ENCODE results near the gene ABLIM2. TPM values are rescaled to one million over a fixed set of nuclear protein-coding genes. Genes with fewer than 3 reads are reported as not detected.

ABLIM2 gene
- total and polyA plus RNA-seq, 2 donors (not counting 1 experiment from before 2014, with no cell fraction given) = 3.3 to 79.0 TPM

DNA sequence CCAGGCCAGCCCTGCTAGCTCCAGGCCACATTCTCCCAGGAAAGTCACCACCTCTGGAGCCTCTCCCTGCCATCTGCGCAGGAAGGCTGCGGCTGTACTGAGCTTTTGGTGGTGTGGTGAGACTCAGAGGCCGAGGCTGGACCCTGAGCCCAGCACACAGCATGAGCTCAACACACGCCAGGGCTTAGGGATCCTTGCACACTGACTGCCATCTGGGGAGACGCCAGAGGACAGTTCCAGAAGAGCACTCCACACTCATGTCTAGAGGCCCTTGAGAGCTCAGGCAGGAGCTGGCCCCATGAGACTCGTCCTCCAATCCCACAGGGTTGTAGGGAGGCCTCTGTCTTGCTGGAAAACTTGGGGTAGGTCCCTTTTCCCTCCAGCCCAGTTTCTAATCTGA, 40.6 kb downstream of the ABLIM2 start:
- WGBS (ENCODE audit: insufficient coverage) = 97% methylated on average over 6 of the region's 6 CpGs
- POLR2A ChIA-PET = no interaction called here
- H2AFZ ChIP-seq (ENCODE audit: insufficient read depth, low read depth, low read length, poor library complexity, severe bottlenecking) = no peak overlapping the region
- H3K9ac ChIP-seq (ENCODE audit: low read length) = no peak overlapping the region
- H3K27me3 ChIP-seq (replicated peaks in 1 of 4; ENCODE audit: control extremely low read depth in 1 of 4, control insufficient read depth in 3 of 4, insufficient read depth in 4 of 4, low read length in 3 of 4) = no peaks in the 10 kb centered on the region
- no peak overlapping the region for H3K27ac ChIP-seq (ENCODE audit: low read length in 2 of 2)
- H3K27ac Mint-ChIP-seq = no peak overlapping the region
- CTCF ChIA-PET = interaction anchor here (0.8 kb wide), 1 partner anchor 9 kb away, joined by 4 read pairs; no protein-coding TSS in a partner anchor
- H3K9me3 ChIP-seq (ENCODE audit: control extremely low read depth in 1 of 3, control insufficient read depth in 2 of 3, insufficient read depth in 1 of 3, low read length in 2 of 3) = peaks cover 0 to 11% (median 0%) of the 10 kb centered on the region in 3 donors
- DNase-seq (no peak), ATAC-seq (ENCODE audit: low read depth) (no peak)
- intact Hi-C loops (cut with micrococcal nuclease) = no loop called here
- H3K9me3 Mint-ChIP-seq (ENCODE audit: insufficient read depth) = no peaks in the 10 kb centered on the region
- H3K4me2 ChIP-seq (replicated peaks; ENCODE audit: low read depth, low read length, poor library complexity, severe bottlenecking) = no peak overlapping the region
- H3K4me3 Mint-ChIP-seq = no peak overlapping the region
- H3K4me1 Mint-ChIP-seq = peaks cover 9% of the 10 kb centered on the region
- H3K36me3 ChIP-seq (replicated peaks in 1 of 2; ENCODE audit: control extremely low read depth in 1 of 2, control insufficient read depth in 1 of 2, extremely low read depth in 1 of 2, insufficient read depth in 2 of 2, low read length in 1 of 2) = no peaks in the 10 kb centered on the region
- H3K79me2 ChIP-seq (ENCODE audit: control insufficient read depth, insufficient read depth, low read length) = no peaks in the 10 kb centered on the region
- H3K27me3 Mint-ChIP-seq = no peaks in the 10 kb centered on the region
- H3K4me3 ChIP-seq (ENCODE audit: control extremely low read depth in 1 of 5, extremely low read depth in 1 of 5, insufficient read depth in 1 of 5, low read depth in 2 of 5, low read length in 4 of 5) = no peak overlapping the region
- no peaks in the 10 kb centered on the region for H3K4me1 ChIP-seq (ENCODE audit: control insufficient read depth in 2 of 2, insufficient read depth in 2 of 2, low read length in 2 of 2)
- H4K20me1 ChIP-seq (ENCODE audit: control insufficient read depth, insufficient read depth, low read length, poor library complexity, severe bottlenecking) = no peaks in the 10 kb centered on the region
- no peak for TF ChIP-seq CTCF (IDR thresholded peaks at IDR 0.05)
- TF ChIP-seq EZH2 (IDR thresholded peaks at IDR 0.05; ENCODE audit: borderline replicate concordance, insufficient read depth, low read depth, low read length, poor library complexity, severe bottlenecking) = no peak

DNA sequence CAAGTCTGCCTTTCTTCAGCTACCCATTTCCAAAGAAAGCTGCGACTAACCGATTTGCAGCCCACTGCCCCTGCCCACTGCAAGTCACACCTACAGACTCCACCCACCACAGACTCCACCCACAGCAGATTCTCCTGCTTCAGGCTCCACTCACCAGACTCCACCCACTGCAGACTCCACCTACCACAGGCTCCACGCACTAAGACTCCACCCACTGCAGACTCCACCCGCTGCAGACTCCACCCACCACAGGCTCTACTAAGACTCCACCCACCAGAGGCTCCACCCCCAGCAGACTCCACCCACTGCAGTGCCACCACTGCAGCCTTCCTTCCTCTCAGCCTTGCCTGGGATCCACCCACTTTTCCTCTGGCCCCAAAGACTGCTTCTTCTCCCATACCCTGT, 41.3 kb downstream of the ABLIM2 start:
- intact Hi-C loops (cut with micrococcal nuclease) = no loop called here
- POLR2A ChIA-PET = no interaction called here
- Mint-ChIP-seq H3K9me3 (ENCODE audit: insufficient read depth) (no peaks in the 10 kb centered on the region), H3K4me3 (no peak overlapping the region), H3K27ac (no peak overlapping the region), H3K27me3 (no peaks in the 10 kb centered on the region), H3K4me1 (peaks cover 9% of the 10 kb centered on the region)
- DNase-seq (peak; percentile 40), ATAC-seq (ENCODE audit: low read depth) (peak; percentile 82)
- Histone ChIP-seq H3K4me3 (ENCODE audit: control extremely low read depth in 1 of 5, extremely low read depth in 1 of 5, insufficient read depth in 1 of 5, low read depth in 2 of 5, low read length in 4 of 5) (no peak overlapping the region), H3K36me3 (replicated peaks in 1 of 2; ENCODE audit: control extremely low read depth in 1 of 2, control insufficient read depth in 1 of 2, extremely low read depth in 1 of 2, insufficient read depth in 2 of 2, low read length in 1 of 2) (no peaks in the 10 kb centered on the region), H3K9me3 (ENCODE audit: control extremely low read depth in 1 of 3, control insufficient read depth in 2 of 3, insufficient read depth in 1 of 3, low read length in 2 of 3) (peaks cover 0 to 11% (median 0%) of the 10 kb centered on the region in 3 donors), H3K79me2 (ENCODE audit: control insufficient read depth, insufficient read depth, low read length) (no peaks in the 10 kb centered on the region), H3K4me1 (ENCODE audit: control insufficient read depth in 2 of 2, insufficient read depth in 2 of 2, low read length in 2 of 2) (no peaks in the 10 kb centered on the region), H2AFZ (ENCODE audit: insufficient read depth, low read depth, low read length, poor library complexity, severe bottlenecking) (no peak overlapping the region), H4K20me1 (ENCODE audit: control insufficient read depth, insufficient read depth, low read length, poor library complexity, severe bottlenecking) (no peaks in the 10 kb centered on the region), H3K27me3 (replicated peaks in 1 of 4; ENCODE audit: control extremely low read depth in 1 of 4, control insufficient read depth in 3 of 4, insufficient read depth in 4 of 4, low read length in 3 of 4) (no peaks in the 10 kb centered on the region), H3K27ac (ENCODE audit: low read length in 2 of 2) (no peak overlapping the region), H3K9ac (ENCODE audit: low read length) (no peak overlapping the region), H3K4me2 (replicated peaks; ENCODE audit: low read depth, low read length, poor library complexity, severe bottlenecking) (no peak overlapping the region)
- TF ChIP-seq EZH2 (IDR thresholded peaks at IDR 0.05; ENCODE audit: borderline replicate concordance, insufficient read depth, low read depth, low read length, poor library complexity, severe bottlenecking) (no peak), CTCF (IDR thresholded peaks at IDR 0.05) (no peak)
- WGBS (ENCODE audit: insufficient coverage) = 65% methylated on average over 4 of the region's 4 CpGs
- CTCF ChIA-PET = no interaction called here
